K562 (cell line): Measurements from ENCODE around the gene B9D2. TPM values are rescaled to one million over a fixed set of nuclear protein-coding genes. Genes with fewer than 3 reads are reported as not detected.

Experiments
- ATAC-seq: fragments of 200-7000 bp; cut with Tn5 transposase; 3 replicates; pipeline ENCODE4 v1.9.1; 2020; ENCODE audit warnings: moderate library complexity
- BruUV-seq: library from RNA; stranded (reverse); fragments of 400-500 nt; replicated peaks from 2 replicates; lab custom pipeline; 2021; lab: Mats Ljungman, UMichigan
- CTCF ChIA-PET: fragments of 300-600 bp; formaldehyde crosslinking; extraction: SDS; loops from one replicate; lab custom pipeline; 2021; ENCODE audit warnings: low intra/inter-chr PET ratio; lab: Yijun Ruan, JAX
- POLR2A ChIA-PET: fragments of 300-600, 350-650 bp; sonication (Branson Sonifier 250); formaldehyde crosslinking; extraction: SDS; loops from one replicate; lab custom pipeline; 2021; ENCODE audit warnings: antibody characterized with exemption, inconsistent platforms; lab: Yijun Ruan, JAX
- DNase-seq, 4 experiments: peaks; one replicate each; pipeline versions ENCODE4 v3.0.0 to v3.0.0-alpha.2; 2011 to 2018; ENCODE audit warnings: low spot score in 3 of 4, mixed read lengths in 3 of 4; ENCODE audit errors: extremely low read depth in 1 of 4
- FAIRE-seq: peaks from 2 replicates; lab custom pipeline; 2011; peaks lifted over from hg19 to GRCh38; lab: Jason Lieb, UNC
- H2AFZ ChIP-seq: 2 replicates; pipeline ENCODE4 v1.6.0; 2011; ENCODE audit warnings: low read depth, low read length, control low read depth, inconsistent platforms
- H3K27ac ChIP-seq: fragments of 200-600 bp; 3 replicates; pipeline ENCODE4 v1.8.0; 2011; ENCODE audit warnings: low read depth, mild to moderate bottlenecking, control low read depth, inconsistent platforms, low read length, moderate library complexity, mixed read lengths; ENCODE audit errors: extremely low read depth
- H3K27me3 ChIP-seq, 2 experiments: fragments of 300-600 bp in 1 of 2; 2 replicates in 1 of 2; 3 replicates in 1 of 2; pipeline versions ENCODE4 v1.6.0 to v1.8.0; 2011; ENCODE audit warnings: inconsistent platforms in 2 of 2, low read length in 2 of 2, mild to moderate bottlenecking in 1 of 2, mixed read lengths in 1 of 2, moderate library complexity in 1 of 2; ENCODE audit not compliant: control insufficient read depth in 2 of 2, insufficient read depth in 2 of 2
- H3K36me3 ChIP-seq: fragments of 300-600 bp; 3 replicates; pipeline ENCODE4 v1.8.0; 2011; ENCODE audit warnings: mild to moderate bottlenecking, low read length, inconsistent platforms; ENCODE audit not compliant: control insufficient read depth, insufficient read depth
- H3K4me1 ChIP-seq, 2 experiments: fragments of 200-600 bp in 1 of 2; replicated peaks in 1 of 2; 2 replicates in 1 of 2; 3 replicates in 1 of 2; pipeline versions ENCODE4 v1.5.1 to v1.8.0; 2011; ENCODE audit warnings: inconsistent platforms in 2 of 2, low read length in 2 of 2, mild to moderate bottlenecking in 1 of 2, mixed read lengths in 1 of 2, moderate library complexity in 1 of 2; ENCODE audit not compliant: control insufficient read depth in 2 of 2, insufficient read depth in 2 of 2
- H3K4me2 ChIP-seq: 2 replicates; pipeline ENCODE4 v1.6.1; 2011; ENCODE audit warnings: low read length, control low read depth, inconsistent platforms, mixed read lengths; ENCODE audit not compliant: insufficient read depth
- H3K4me3 ChIP-seq: fragments of 200-600 bp; sonication (generic), shearing (Covaris generic); 2 replicates; pipeline ENCODE4 v1.5.1; 2016; ENCODE audit warnings: control low read depth, inconsistent platforms
- H3K79me2 ChIP-seq: fragments of 200-600 bp; 3 replicates; pipeline ENCODE4 v1.8.0; 2011; ENCODE audit warnings: low read length, inconsistent platforms; ENCODE audit not compliant: control insufficient read depth, insufficient read depth
- H3K9ac ChIP-seq, 2 experiments: 2 replicates each; pipeline versions ENCODE4 v1.6.0 to v1.6.1; 2011; ENCODE audit warnings: low read depth in 2 of 2, low read length in 2 of 2, control low read depth in 1 of 2, inconsistent platforms in 1 of 2, mild to moderate bottlenecking in 1 of 2, mixed read lengths in 1 of 2; ENCODE audit not compliant: insufficient read depth in 1 of 2
- H3K9me1 ChIP-seq: one replicate; pipeline ENCODE4 v1.6.0; 2011; ENCODE audit warnings: inconsistent platforms, mild to moderate bottlenecking, low read length, moderate library complexity; ENCODE audit not compliant: control insufficient read depth, insufficient read depth
- H3K9me3 ChIP-seq: replicated peaks from 2 replicates; pipeline ENCODE4 v1.5.1; 2011; ENCODE audit warnings: low read depth, low read length, inconsistent platforms; ENCODE audit not compliant: control insufficient read depth, insufficient read depth
- H4K20me1 ChIP-seq: replicated peaks from 2 replicates; pipeline ENCODE4 v1.6.1; 2011; ENCODE audit warnings: low read length, inconsistent platforms, mixed read lengths; ENCODE audit not compliant: control insufficient read depth, insufficient read depth
- ASH1L ChIP-seq: fragments of 450-650 bp; IDR thresholded peaks from 2 replicates; pipeline ENCODE4 v1.6.1; 2018; ENCODE audit warnings: borderline replicate concordance, mild to moderate bottlenecking, low read depth; ENCODE audit not compliant: partially characterized antibody
- FOXA3 ChIP-seq, 2 experiments: fragments of 450-650 bp in 1 of 2; sonication (generic) in 1 of 2; formaldehyde crosslinking; IDR thresholded peaks in 1 of 2; conservative IDR thresholded peaks in 1 of 2; 2 replicates each; pipeline versions ENCODE4 v1.4.0 to v1.8.0; 2020 to 2022; ENCODE audit warnings: mild to moderate bottlenecking in 2 of 2, missing genetic modification reagents in 1 of 2
- PTTG1 ChIP-seq: fragments of 450-650 bp; IDR thresholded peaks from 2 replicates; pipeline ENCODE4 v1.6.1; 2016; ENCODE audit warnings: low read depth, mild to moderate bottlenecking, missing genetic modification characterization, missing compliant biosample characterization
- TEAD4 ChIP-seq, 2 experiments: sonication (generic) in 1 of 2; formaldehyde crosslinking in 1 of 2; IDR thresholded peaks; 2 replicates each; pipeline versions ENCODE4 v1.6.1 to v1.8.0; 2012 to 2022; ENCODE audit warnings: borderline replicate concordance in 1 of 2, inconsistent platforms in 1 of 2, low read length in 1 of 2, mild to moderate bottlenecking in 1 of 2, missing genetic modification reagents in 1 of 2
- ZNF445 ChIP-seq: fragments of 250-450 bp; sonication (Bioruptor Pico); IDR thresholded peaks from 2 replicates; pipeline ENCODE4 v1.4.0; 2020; ENCODE audit warnings: low read depth, mild to moderate bottlenecking, moderate library complexity
- ZNF589 ChIP-seq: fragments of 200-800 bp; sonication (Bioruptor generic); IDR thresholded peaks from 2 replicates; pipeline ENCODE4 v1.6.1; 2016; ENCODE audit warnings: low read depth, missing genetic modification characterization, missing compliant biosample characterization
- WGBS: fragments of 100-300 bp; shearing (Covaris generic); methylation state at CpG from one replicate; pipeline ENCODE4 v1.1.6; 2016; ENCODE audit warnings: low coverage, mixed read lengths; ENCODE audit not compliant: insufficient coverage; ENCODE audit errors: missing lambda C conversion rate; 5-methylcytosine and 5-hydroxymethylcytosine counted together
- in situ Hi-C: fragments of 300-500 bp; cut with MboI; formaldehyde crosslinking; loops from 4 replicates; pipeline ENCODE4 v1.15.0; 2018; ENCODE audit warnings: inconsistent platforms, mixed read lengths
- intact Hi-C: fragments of 100-400 bp; cut with micrococcal nuclease; formaldehyde crosslinking; loops from 2 replicates; pipeline ENCODE4 v1.14.2; 2022
- polyA plus RNA-seq, 8 experiments: library from polyadenylated mRNA; depleted of rRNA in 4 of 8; stranded (reverse) in 5 of 8; unstranded in 3 of 8; fragments of >200 nt; fragmentation: Nextera tagmentation in 2 of 8; fragmentation: Illumina TruSeq in 1 of 8; extraction: Ambion mirVana in 2 of 8; extraction: Trizol in 1 of 8; gene quantifications; 2 replicates each; pipeline versions ENCODE4 v1.2.1 to v1.2.3, GENCODE V29; 2011 to 2014; ENCODE audit warnings: inconsistent platforms in 1 of 8, missing spikeins in 1 of 8
- total RNA-seq, 7 experiments: library from RNA; depleted of rRNA in 6 of 7; stranded (reverse); fragments of >200 nt in 6 of 7; fragmentation: Illumina TruSeq in 2 of 7; extraction: Trizol in 2 of 7; gene quantifications; 2 replicates each; pipeline versions ENCODE4 v1.2.1 to v1.2.3, GENCODE V29; 2011 to 2021; ENCODE audit warnings: low replicate concordance in 1 of 7
- TF ChIP-seq, protein P1 (sequence below), 2 experiments: fragments of 450-650 bp; formaldehyde crosslinking in 1 of 2; IDR thresholded peaks; 2 replicates each; pipeline versions ENCODE4 v1.4.0 to v1.6.1; 2014 to 2020; ENCODE audit warnings: mild to moderate bottlenecking in 2 of 2, borderline replicate concordance in 1 of 2, low read depth in 1 of 2
- TF ChIP-seq, protein P2 (sequence below): fragments of 450-650 bp; formaldehyde crosslinking; IDR thresholded peaks from 2 replicates; pipeline ENCODE4 v1.4.0; 2020; ENCODE audit warnings: mild to moderate bottlenecking
- TF ChIP-seq, protein P3 (sequence below): sonication (generic); formaldehyde crosslinking; IDR thresholded peaks from 2 replicates; pipeline ENCODE4 v1.8.0; 2022; ENCODE audit warnings: missing genetic modification reagents, mild to moderate bottlenecking, borderline replicate concordance

Gene B9D2
- total and polyA plus RNA-seq, 9 of the 15 experiments (the other 6 are each of a cell fraction or from before 2014, with no cell fraction given) = 0.83 to 6.9 (median 2.8) TPM

DNA sequence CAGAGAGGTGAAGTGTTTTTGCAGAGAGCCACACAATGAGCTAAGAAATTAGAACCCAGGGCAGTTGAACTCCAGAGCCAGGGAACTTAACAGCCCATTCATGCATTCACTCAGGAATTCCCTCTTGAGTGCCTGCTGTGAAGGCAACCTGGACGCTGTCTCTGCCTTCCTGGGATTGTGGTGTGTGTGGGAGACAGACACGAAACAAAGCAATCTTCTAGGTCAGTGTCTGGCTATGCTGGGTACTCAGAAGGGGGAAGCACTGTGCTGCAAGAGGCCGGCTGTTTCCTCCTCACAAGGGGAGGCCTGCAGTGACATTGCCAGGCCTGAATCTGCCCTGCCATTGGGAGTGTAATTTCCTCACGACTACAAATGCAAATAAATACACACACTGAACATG lies 43.3 kb upstream of the B9D2 start (continued):
- no peak for TF ChIP-seq ZNF445

DNA sequence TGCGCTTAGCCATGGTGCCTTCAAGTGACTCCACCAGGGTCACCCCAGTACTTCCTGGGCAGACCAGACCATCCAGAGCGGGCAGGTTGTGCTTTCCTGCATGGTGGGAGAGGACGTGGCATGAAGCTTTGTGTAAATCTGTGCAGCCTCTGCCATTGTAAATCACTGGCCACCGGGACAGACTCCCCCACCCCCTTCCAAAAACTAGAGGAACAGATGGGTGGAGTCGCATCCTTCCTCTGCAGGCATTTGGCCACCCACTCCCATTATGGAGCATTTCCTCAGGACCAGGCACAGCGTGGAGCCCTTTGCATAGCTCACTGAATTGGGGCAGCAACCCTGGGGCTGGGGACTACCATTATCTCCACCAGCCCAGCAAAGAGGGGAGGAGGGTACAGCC lies 41.8 kb upstream of the B9D2 start:
- no TSS peak for BruUV-seq
- intact Hi-C loops (no loop called here), in situ Hi-C loops (no loop called here)
- Histone ChIP-seq H3K9me1 (no peaks in the 10 kb centered on the region), H3K4me3 (no peak overlapping the region), H3K27ac (no peak overlapping the region), H3K79me2 (no peaks in the 10 kb centered on the region), H3K4me1 (peaks cover 6 to 12% of the 10 kb centered on the region in 2 experiments; a peak in 4 of 5 replicates), H3K4me2 (no peak overlapping the region), H3K9me3 (no peaks in the 10 kb centered on the region), H4K20me1 (no peaks in the 10 kb centered on the region), H3K9ac (peak overlapping the region in 1 of 2 experiments; percentile 58; a peak in 1 of 4 replicates), H3K36me3 (peaks cover 3% of the 10 kb centered on the region; the same call in 1 of the 3 replicates), H3K27me3 (no peaks in the 10 kb centered on the region), H2AFZ (no peak overlapping the region)
- 62% methylated on average over 5 of the region's 6 CpGs for WGBS
- ATAC-seq = no peak
- ChIA-PET CTCF (no interaction called here), POLR2A (no interaction called here)
- no peak for FAIRE-seq
- no peak for DNase-seq
- TF ChIP-seq ASH1L (no peak), ZNF589 (CRISPR knock-in tag) (no peak), PTTG1 (no peak), TEAD4 (IDR thresholded peaks at IDR 0.05; ENCODE audit: low read length) (no peak), TEAD4 (CRISPR knock-in tag; IDR thresholded peaks at IDR 0.05; ENCODE audit: borderline replicate concordance) (no peak), FOXA3 (CRISPR knock-in tag; conservative IDR thresholded peaks at IDR 0.05 in 1 of 2, IDR thresholded peaks at IDR 0.05 in 1 of 2) (no peak)
- TF ChIP-seq, protein P1, sequence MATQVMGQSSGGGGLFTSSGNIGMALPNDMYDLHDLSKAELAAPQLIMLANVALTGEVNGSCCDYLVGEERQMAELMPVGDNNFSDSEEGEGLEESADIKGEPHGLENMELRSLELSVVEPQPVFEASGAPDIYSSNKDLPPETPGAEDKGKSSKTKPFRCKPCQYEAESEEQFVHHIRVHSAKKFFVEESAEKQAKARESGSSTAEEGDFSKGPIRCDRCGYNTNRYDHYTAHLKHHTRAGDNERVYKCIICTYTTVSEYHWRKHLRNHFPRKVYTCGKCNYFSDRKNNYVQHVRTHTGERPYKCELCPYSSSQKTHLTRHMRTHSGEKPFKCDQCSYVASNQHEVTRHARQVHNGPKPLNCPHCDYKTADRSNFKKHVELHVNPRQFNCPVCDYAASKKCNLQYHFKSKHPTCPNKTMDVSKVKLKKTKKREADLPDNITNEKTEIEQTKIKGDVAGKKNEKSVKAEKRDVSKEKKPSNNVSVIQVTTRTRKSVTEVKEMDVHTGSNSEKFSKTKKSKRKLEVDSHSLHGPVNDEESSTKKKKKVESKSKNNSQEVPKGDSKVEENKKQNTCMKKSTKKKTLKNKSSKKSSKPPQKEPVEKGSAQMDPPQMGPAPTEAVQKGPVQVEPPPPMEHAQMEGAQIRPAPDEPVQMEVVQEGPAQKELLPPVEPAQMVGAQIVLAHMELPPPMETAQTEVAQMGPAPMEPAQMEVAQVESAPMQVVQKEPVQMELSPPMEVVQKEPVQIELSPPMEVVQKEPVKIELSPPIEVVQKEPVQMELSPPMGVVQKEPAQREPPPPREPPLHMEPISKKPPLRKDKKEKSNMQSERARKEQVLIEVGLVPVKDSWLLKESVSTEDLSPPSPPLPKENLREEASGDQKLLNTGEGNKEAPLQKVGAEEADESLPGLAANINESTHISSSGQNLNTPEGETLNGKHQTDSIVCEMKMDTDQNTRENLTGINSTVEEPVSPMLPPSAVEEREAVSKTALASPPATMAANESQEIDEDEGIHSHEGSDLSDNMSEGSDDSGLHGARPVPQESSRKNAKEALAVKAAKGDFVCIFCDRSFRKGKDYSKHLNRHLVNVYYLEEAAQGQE (IDR thresholded peaks at IDR 0.05; ENCODE audit: borderline replicate concordance) = no peak
- TF ChIP-seq, protein P1 (CRISPR knock-in tag; IDR thresholded peaks at IDR 0.05; ENCODE audit: low read depth) = no peak
- TF ChIP-seq, protein P2, sequence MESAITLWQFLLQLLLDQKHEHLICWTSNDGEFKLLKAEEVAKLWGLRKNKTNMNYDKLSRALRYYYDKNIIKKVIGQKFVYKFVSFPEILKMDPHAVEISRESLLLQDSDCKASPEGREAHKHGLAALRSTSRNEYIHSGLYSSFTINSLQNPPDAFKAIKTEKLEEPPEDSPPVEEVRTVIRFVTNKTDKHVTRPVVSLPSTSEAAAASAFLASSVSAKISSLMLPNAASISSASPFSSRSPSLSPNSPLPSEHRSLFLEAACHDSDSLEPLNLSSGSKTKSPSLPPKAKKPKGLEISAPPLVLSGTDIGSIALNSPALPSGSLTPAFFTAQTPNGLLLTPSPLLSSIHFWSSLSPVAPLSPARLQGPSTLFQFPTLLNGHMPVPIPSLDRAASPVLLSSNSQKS = no peak
- TF ChIP-seq, protein P3, sequence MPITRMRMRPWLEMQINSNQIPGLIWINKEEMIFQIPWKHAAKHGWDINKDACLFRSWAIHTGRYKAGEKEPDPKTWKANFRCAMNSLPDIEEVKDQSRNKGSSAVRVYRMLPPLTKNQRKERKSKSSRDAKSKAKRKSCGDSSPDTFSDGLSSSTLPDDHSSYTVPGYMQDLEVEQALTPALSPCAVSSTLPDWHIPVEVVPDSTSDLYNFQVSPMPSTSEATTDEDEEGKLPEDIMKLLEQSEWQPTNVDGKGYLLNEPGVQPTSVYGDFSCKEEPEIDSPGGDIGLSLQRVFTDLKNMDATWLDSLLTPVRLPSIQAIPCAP (CRISPR knock-in tag) = no peak
